Measurements from ENCODE around the gene SLC35F4.

Gene SLC35F4

GRCh38 chr14:57848786-57849185 lies 17.1 kb downstream of the SLC35F4 start:
- no peak for DNase-seq

- DNase-seq, result no peak
Measured at GRCh38 chr14:57848353-57848752, 17.5 kb downstream of the SLC35F4 start.

DNA sequence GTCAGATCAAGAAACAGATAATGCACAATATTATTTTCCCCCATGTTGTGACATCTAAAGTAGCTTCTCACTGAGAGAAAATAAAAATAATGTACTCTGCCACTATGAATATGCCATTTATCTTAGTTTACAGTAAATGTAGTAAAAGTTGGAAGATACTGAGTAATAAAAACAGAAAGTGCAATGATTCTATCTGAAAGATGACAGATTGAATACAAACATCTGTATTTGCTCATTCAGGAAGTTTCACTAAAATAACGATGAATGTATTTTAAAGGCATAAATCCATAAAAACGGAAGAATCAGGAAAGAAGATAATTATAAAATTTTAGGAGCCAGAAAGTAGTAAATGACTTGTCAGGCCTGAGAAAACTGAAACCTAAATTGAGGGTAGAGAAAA lies 18.2 kb downstream of the SLC35F4 start:
- DNase-seq, result no peak

DNA sequence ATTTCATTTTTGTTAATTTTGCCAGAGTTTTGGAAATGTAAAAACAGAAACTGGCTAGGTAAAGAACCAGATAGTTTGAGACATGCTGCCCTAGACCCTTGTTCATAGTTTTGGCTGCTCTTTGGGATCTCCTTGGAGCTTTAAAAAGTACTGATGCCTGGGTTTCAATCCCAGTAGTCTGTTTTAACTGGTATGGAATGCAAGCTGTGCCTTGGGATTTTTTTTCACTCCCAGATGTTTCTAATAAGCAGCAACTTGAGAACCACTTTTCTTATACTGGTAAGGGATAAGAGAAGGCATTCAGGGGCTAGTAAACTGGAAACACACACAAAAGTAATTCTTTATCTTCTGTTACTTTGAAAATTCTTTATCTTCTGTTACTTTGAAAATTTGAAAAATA lies 18.8 kb downstream of the SLC35F4 start:
- no peak for DNase-seq

- DNase-seq, result no peak
Measured at GRCh38 chr14:57846596-57846995, 19.3 kb downstream of the SLC35F4 start.

GRCh38 chr14:57845802-57846531 lies 19.9 kb downstream of the SLC35F4 start:
- no peak for DNase-seq

DNA sequence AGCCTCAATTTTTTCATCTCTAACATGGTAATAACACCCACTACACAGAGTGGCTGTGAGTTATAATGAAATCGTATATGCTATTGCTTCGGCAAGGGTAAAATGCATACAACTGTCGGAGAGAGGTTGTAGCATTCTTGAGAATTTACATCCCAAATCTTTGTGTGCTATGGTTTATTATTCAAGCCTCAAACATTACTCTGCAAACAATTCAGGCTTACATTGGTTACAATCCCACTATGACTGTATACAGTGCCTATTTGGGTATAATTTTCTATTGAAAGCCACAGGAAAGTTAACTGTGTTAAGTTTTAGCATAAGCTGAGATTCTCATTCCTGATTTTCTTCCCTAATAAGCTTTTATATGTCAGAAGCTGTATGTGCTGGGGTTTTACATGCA lies 20.6 kb downstream of the SLC35F4 start:
- no peak for DNase-seq

DNA sequence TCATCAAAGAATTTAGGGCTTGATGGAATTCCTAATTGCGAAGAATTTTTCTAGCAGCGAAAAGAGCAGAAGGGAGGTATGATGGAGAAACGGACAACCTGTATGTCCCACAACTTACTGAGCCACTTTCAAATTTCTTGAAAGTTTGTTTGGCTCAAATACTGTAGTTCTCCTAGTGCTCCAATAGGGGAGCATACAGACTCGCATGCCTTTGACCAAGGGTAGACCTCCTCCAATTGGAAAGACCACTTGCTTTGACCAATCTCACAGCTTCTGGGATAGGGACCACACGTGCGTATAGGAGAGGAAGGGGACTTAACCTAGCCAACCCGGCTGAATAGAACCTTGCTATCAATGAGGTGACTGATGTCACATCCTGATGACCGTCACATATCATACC lies 28.6 kb downstream of the SLC35F4 start:
- no peak for DNase-seq

GRCh38 chr14:57835766-57836165 lies 30.1 kb downstream of the SLC35F4 start:
- DNase-seq, result no peak

DNA sequence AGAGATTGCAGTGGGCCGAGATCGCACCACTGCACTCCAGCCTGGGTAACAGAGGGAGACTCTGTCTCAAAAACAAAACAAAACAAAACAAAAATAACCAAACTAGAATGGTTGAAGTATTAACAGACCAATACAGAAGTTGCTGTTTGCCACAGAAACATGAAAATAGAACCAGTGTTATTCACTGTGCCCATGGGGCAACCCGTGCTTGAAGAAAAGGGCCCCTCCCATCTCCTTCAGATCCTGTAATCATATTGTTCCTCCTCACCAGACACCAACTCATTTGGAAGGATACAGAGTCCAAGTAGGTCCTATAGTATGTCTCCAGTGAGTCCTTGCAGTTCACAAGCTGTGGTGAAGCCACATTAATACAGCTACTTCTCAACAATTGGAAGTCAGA lies 30.9 kb downstream of the SLC35F4 start:
- DNase-seq, result no peak

GRCh38 chr14:57834001-57834598 lies 31.8 kb downstream of the SLC35F4 start:
- no peak for DNase-seq

DNA sequence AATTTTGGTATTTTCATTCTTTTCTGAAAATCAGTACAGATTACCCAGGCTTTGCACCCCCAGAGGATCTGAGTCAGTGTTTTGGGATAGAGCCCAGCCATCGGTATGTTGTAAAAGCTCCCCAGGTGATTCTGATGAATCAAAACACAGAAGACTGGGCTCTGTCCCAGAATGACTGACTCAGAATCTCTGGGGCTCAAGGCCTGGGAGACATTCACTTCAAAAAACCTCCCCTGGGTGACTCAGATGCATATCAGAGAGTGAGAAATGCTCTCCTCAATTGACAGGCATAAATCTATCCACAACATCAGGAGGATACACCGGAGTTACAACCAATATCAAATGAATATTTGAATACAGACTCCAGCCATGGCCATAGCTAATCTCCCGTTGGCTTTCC lies 32.6 kb downstream of the SLC35F4 start:
- DNase-seq, result peak in 9 of 58 donors; percentile 1 to 9 (median 1)

DNA sequence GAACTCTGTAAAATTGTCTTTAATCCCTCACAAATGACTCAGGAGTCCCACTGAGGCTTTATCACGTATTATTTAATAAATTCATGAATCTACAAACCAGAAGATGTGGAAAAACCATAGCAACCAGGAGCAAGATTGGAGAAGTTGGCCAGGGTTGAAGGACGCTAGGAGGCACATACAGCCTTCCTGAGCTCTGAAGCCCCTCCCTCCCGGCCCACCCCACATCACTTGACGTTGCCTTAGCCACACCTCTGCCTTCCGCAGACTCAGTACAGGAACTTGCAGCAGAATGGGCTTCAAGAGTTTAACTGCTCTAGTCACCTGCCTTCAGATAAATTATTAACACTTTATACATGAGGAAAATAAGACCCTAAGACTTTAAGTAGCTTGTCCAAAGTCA lies 33.9 kb downstream of the SLC35F4 start:
- no peak for DNase-seq

DNA sequence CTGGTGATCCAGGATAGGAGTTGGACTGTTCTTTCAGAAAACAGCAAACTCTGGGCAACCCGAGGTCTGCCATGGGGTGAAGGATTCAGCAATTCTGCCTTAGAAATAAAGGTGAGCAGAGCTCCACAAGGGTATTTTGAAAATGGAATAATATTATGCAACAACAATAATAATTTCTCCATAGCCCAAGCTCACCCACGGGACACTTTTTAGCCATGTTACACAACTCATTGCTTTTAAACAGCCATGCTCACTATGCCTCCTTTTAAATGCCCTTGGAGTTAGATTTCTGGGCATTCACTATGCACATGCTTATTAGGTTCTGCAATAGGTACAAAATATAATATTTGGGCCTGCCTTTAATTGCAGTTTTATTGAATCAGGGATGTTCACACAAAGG lies 37.2 kb downstream of the SLC35F4 start:
- no peak for DNase-seq

- DNase-seq, result no peak
Measured at GRCh38 chr14:57823015-57823660, 42.8 kb downstream of the SLC35F4 start.

GRCh38 chr14:57822081-57822480 lies 43.8 kb downstream of the SLC35F4 start:
- no peak for DNase-seq

DNA sequence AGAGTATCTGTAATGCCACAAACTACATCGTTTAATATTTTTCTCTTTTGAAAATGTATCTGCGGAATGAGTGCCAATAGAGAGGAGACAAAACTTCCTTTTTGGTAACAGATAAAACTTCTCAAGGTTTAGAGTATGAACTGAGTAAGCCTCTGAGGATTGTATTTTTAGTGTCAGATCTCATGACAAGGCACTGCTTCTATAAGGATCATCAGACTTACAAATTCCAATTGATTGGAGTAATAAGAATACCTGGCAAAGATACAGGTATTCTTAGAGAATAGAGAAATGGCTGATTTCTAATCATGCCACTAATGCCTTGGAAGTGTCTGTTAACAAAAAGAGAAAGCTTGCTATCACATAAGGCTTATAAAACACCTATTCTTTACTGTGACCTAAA lies 45.3 kb downstream of the SLC35F4 start:
- DNase-seq, result no peak

DNA sequence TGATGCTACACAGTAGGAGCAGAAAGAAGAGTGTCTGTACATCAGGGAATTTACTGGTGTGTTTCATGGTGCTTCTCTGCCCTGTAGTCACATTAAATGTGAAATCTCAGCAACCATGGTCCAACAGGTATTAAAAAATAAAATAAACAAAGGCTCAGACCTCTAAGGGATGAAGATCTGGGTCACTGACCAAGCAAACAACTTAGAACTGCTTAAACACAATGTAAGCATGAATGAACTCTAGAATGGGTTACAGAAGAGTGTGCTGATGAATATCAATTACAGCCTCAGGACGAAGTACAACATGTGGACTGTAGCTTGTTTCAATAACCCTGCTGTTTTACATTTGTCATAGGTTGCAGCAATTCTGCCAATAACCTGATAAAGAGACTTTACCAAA lies 47.4 kb downstream of the SLC35F4 start:
- no peak for DNase-seq

- DNase-seq, result no peak
Measured at GRCh38 chr14:57816568-57817284, 49.2 kb downstream of the SLC35F4 start.

GRCh38 chr14:57814726-57815125 lies 51.2 kb downstream of the SLC35F4 start:
- DNase-seq, result no peak

GRCh38 chr14:57812741-57813140 lies 53.2 kb downstream of the SLC35F4 start:
- no peak for DNase-seq

- no peak for DNase-seq
Measured at GRCh38 chr14:57811998-57812546, 53.8 kb downstream of the SLC35F4 start.

All from anterior cingulate cortex (tissue), 58 donors.